Spleen (tissue), 11 donors: ENCODE data around the gene TEX53. TPM values are rescaled to one million over a fixed set of nuclear protein-coding genes. Genes with fewer than 3 reads are reported as not detected.
A peak's percentile ranks its signal among the peaks of the same experiment; 100 is the strongest.

Source experiments
- DNase-seq: peaks from one replicate; pipeline ENCODE4 v3.0.0-alpha.2; 2020
- H3K27ac ChIP-seq, 8 donors: fragments of 200-600 bp; sonication (generic) in 7 of 8; 1 replicate in 4 of 8; 2 replicates in 4 of 8; pipeline versions ENCODE4 v1.5.0 to v1.8.0; 2016 to 2021; ENCODE audit warnings: inconsistent platforms in 4 of 8, mild to moderate bottlenecking in 4 of 8, moderate library complexity in 1 of 8
- H3K27me3 ChIP-seq, 7 donors: fragments of 200-600 bp; sonication (generic) in 6 of 7; replicated peaks in 1 of 7; 1 replicate in 4 of 7; 2 replicates in 3 of 7; pipeline versions ENCODE4 v1.5.0 to v1.8.0; 2016 to 2021; ENCODE audit warnings: inconsistent platforms in 3 of 7, mild to moderate bottlenecking in 1 of 7
- H3K36me3 ChIP-seq, 6 donors: fragments of 200-600 bp; sonication (generic) in 5 of 6; 1 replicate in 4 of 6; 2 replicates in 2 of 6; pipeline versions ENCODE4 v1.5.0 to v1.8.0; 2016 to 2021; ENCODE audit warnings: inconsistent platforms in 2 of 6
- H3K4me1 ChIP-seq, 6 donors: fragments of 200-600 bp; sonication (generic) in 5 of 6; 1 replicate in 3 of 6; 2 replicates in 3 of 6; pipeline versions ENCODE4 v1.5.0 to v1.8.0; 2016 to 2021; ENCODE audit warnings: inconsistent platforms in 3 of 6
- H3K4me3 ChIP-seq, 8 donors: fragments of 200-600 bp; sonication (generic) in 7 of 8; 1 replicate in 4 of 8; 2 replicates in 4 of 8; pipeline versions ENCODE4 v1.5.0 to v1.8.0; 2016 to 2021; ENCODE audit warnings: inconsistent platforms in 4 of 8, mild to moderate bottlenecking in 4 of 8, moderate library complexity in 2 of 8
- H3K9me3 ChIP-seq, 8 donors: fragments of 200-600 bp; sonication (generic) in 7 of 8; 1 replicate in 4 of 8; 2 replicates in 4 of 8; pipeline versions ENCODE4 v1.5.0 to v1.8.0; 2016 to 2021; ENCODE audit warnings: inconsistent platforms in 4 of 8
- CTCF ChIP-seq, 11 experiments: fragments of 200-600 bp in 7 of 11; fragments of 450-650 bp in 4 of 11; sonication (generic) in 4 of 11; IDR thresholded peaks in 8 of 11; conservative IDR thresholded peaks in 3 of 11; 1 replicate in 7 of 11; 2 replicates in 4 of 11; pipeline versions ENCODE4 v1.4.0 to v1.8.0; 2016 to 2021; ENCODE audit warnings: antibody characterized with exemption in 11 of 11, inconsistent platforms in 4 of 11, mild to moderate bottlenecking in 1 of 11
- POLR2A ChIP-seq, 3 donors: fragments of 450-650 bp; IDR thresholded peaks; one replicate each; pipeline ENCODE4 v1.5.1; 2017; ENCODE audit warnings: antibody characterized with exemption in 3 of 3, mild to moderate bottlenecking in 1 of 3
- POLR2AphosphoS5 ChIP-seq, 3 donors: sonication (generic); formaldehyde crosslinking; IDR thresholded peaks; one replicate each; pipeline ENCODE4 v1.5.1; 2017; ENCODE audit warnings: antibody characterized with exemption in 3 of 3
- WGBS, 5 donors: extraction: QIAGEN DNeasy Blood & Tissue Kit in 3 of 5; methylation state at CpG; one replicate each; pipeline versions ENCODE4 v1.1.5 to v1.1.7; 2013 to 2018; 5-methylcytosine and 5-hydroxymethylcytosine counted together
- intact Hi-C: fragments of 100-400 bp; cut with DNase I; formaldehyde crosslinking; loops from one replicate; pipeline ENCODE4 v1.15.0; 2023; ENCODE audit warnings: low total_unique reads
- polyA plus RNA-seq, 3 donors: library from polyadenylated mRNA; stranded (reverse); fragments of 200-250 nt; gene quantifications; one replicate each; pipeline ENCODE4 v1.2.1, GENCODE V29; 2013
- total RNA-seq, 7 donors: library from RNA; depleted of rRNA in 3 of 7; stranded (reverse); fragments of >200 nt in 3 of 7; fragmentation: NEBNext Ultra II Directional in 4 of 7; extraction: Animal tissue kit (Norgen Biotek cat#: 25700) in 4 of 7; gene quantifications; one replicate each; pipeline versions ENCODE4 v1.1.0 to v1.2.1, GENCODE V29; 2016 to 2021
- donor health status: healthy with polysubstance abuse.
- donor health status: DM: no; HTN: no; CAD: no; lungs with moderate emphysema.
- donor health status: DM: no; HTN: no; CAD: no.
- donor health status: Bipolar disorder and iron deficiency.
- donor health status: healthy.
- donor health status: DM: no; HTN: no; CAD: no.
- donor health status: DM: yes; HTN: yes; CAD: no.

Gene TEX53
- total and polyA plus RNA-seq, 10 donors = not detected

- H3K27ac ChIP-seq = peak overlapping the region; percentile 71 to 98 (median 90)
- H3K9me3 ChIP-seq = no peaks in the 10 kb centered on the region
- intact Hi-C loops = no loop called here
- no peak for DNase-seq
- H3K27me3 ChIP-seq = no peaks in the 10 kb centered on the region
- peaks cover 21 to 66% (median 43%) of the 10 kb centered on the region in 6 donors for H3K4me1 ChIP-seq
- H3K4me3 ChIP-seq = peak overlapping the region in 4 of 8 donors; percentile 8 to 49 (median 14)
- TF ChIP-seq POLR2A (IDR thresholded peaks at IDR 0.05) (no peak), CTCF (IDR thresholded peaks at IDR 0.05 in 8 of 11, conservative IDR thresholded peaks at IDR 0.05 in 3 of 11) (no peak), POLR2AphosphoS5 (IDR thresholded peaks at IDR 0.05) (peak in 1 of 3 donors; percentile 61)
- peaks cover 0 to 60% (median 20%) of the 10 kb centered on the region in 6 donors for H3K36me3 ChIP-seq
- WGBS, 5 donors = 31 to 48% (median 37%) methylated on average over 13 of the region's 13 CpGs
Observed at GRCh38 chr9:114619191-114619761, 38.3 kb downstream of the TEX53 start.

GRCh38 chr9:114616684-114617520 lies 40.7 kb downstream of the TEX53 start:
- DNase-seq = peak; percentile 96
- H3K27me3 ChIP-seq = no peaks in the 10 kb centered on the region
- H3K9me3 ChIP-seq = no peaks in the 10 kb centered on the region
- 17 to 26% (median 21%) methylated on average over 4 of the region's 4 CpGs for WGBS, 5 donors
- peak overlapping the region; percentile 71 to 98 (median 90) for H3K27ac ChIP-seq
- peak overlapping the region in 1 of 8 donors; percentile 39 for H3K4me3 ChIP-seq
- intact Hi-C loops = no loop called here
- peaks cover 39 to 90% (median 66%) of the 10 kb centered on the region in 6 donors for H3K4me1 ChIP-seq
- peaks cover 0 to 36% (median 7%) of the 10 kb centered on the region in 6 donors for H3K36me3 ChIP-seq
- TF ChIP-seq POLR2A (IDR thresholded peaks at IDR 0.05) (no peak), CTCF (IDR thresholded peaks at IDR 0.05 in 8 of 11, conservative IDR thresholded peaks at IDR 0.05 in 3 of 11) (no peak), POLR2AphosphoS5 (IDR thresholded peaks at IDR 0.05) (peak; percentile 71 to 81 (median 73))

GRCh38 chr9:114614373-114614772 lies 43.2 kb downstream of the TEX53 start:
- 87 to 95% (median 91%) methylated on average over 3 of the region's 3 CpGs for WGBS, 5 donors
- Histone ChIP-seq H3K4me3 (no peak overlapping the region), H3K27ac (peak overlapping the region in 6 of 8 donors; percentile 9 to 98 (median 94)), H3K27me3 (no peaks in the 10 kb centered on the region), H3K36me3 (peaks cover 0 to 19% (median 6%) of the 10 kb centered on the region in 6 donors), H3K4me1 (peaks cover 47 to 95% (median 75%) of the 10 kb centered on the region in 6 donors), H3K9me3 (no peaks in the 10 kb centered on the region)
- TF ChIP-seq POLR2A (IDR thresholded peaks at IDR 0.05) = no peak
- no peak for TF ChIP-seq POLR2AphosphoS5 (IDR thresholded peaks at IDR 0.05)
- TF ChIP-seq CTCF (IDR thresholded peaks at IDR 0.05 in 8 of 11, conservative IDR thresholded peaks at IDR 0.05 in 3 of 11) = no peak
- intact Hi-C loops = no loop called here
- no peak for DNase-seq

- Histone ChIP-seq H3K36me3 (peaks cover 0 to 16% (median 6%) of the 10 kb centered on the region in 6 donors), H3K4me1 (peaks cover 47 to 92% (median 73%) of the 10 kb centered on the region in 6 donors), H3K9me3 (no peaks in the 10 kb centered on the region), H3K4me3 (peak overlapping the region in 1 of 8 donors; percentile 93), H3K27me3 (no peaks in the 10 kb centered on the region), H3K27ac (peak overlapping the region in 6 of 8 donors; percentile 9 to 98 (median 94))
- TF ChIP-seq POLR2AphosphoS5 (IDR thresholded peaks at IDR 0.05) (no peak), POLR2A (IDR thresholded peaks at IDR 0.05) (no peak), CTCF (IDR thresholded peaks at IDR 0.05 in 8 of 11, conservative IDR thresholded peaks at IDR 0.05 in 3 of 11) (no peak)
- DNase-seq = no peak
- intact Hi-C loops = no loop called here
- 58 to 62% (median 61%) methylated on average over 3 of the region's 3 CpGs for WGBS, 5 donors
Observed at GRCh38 chr9:114613919-114614318, 43.7 kb downstream of the TEX53 start.
